ENCODE measurements around the gene KLHL3.

GRCh38 chr5:137611794-137612435 is 124.0 kb downstream of the KLHL3 start:
- TF ChIP-seq, protein P1, sequence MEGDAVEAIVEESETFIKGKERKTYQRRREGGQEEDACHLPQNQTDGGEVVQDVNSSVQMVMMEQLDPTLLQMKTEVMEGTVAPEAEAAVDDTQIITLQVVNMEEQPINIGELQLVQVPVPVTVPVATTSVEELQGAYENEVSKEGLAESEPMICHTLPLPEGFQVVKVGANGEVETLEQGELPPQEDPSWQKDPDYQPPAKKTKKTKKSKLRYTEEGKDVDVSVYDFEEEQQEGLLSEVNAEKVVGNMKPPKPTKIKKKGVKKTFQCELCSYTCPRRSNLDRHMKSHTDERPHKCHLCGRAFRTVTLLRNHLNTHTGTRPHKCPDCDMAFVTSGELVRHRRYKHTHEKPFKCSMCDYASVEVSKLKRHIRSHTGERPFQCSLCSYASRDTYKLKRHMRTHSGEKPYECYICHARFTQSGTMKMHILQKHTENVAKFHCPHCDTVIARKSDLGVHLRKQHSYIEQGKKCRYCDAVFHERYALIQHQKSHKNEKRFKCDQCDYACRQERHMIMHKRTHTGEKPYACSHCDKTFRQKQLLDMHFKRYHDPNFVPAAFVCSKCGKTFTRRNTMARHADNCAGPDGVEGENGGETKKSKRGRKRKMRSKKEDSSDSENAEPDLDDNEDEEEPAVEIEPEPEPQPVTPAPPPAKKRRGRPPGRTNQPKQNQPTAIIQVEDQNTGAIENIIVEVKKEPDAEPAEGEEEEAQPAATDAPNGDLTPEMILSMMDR (conservative IDR thresholded peaks at IDR 0.05): no peak
- TF ChIP-seq EZH2 (IDR thresholded peaks at IDR 0.05; ENCODE audit: low read depth): no peak

All from PC-9 (cell line).